IMR-90 (cell line): ENCODE results near the gene C14orf93. TPM values are rescaled to one million over a fixed set of nuclear protein-coding genes. Genes with fewer than 3 reads are reported as not detected.

Experiments
- NFE2L2 ChIP-seq: fragments of 150-350 bp; IDR thresholded peaks from 2 replicates; pipeline ENCODE4 v1.6.1; 2016; ENCODE audit warnings: low read depth, mild to moderate bottlenecking, low read length
- RAD21 ChIP-seq: IDR thresholded peaks from 2 replicates; pipeline ENCODE4 v1.6.1; 2012; ENCODE audit warnings: low read length, improper control_type of control experiment
- USF2 ChIP-seq: fragments of 150-350 bp; IDR thresholded peaks from 2 replicates; pipeline ENCODE4 v1.6.1; 2017; ENCODE audit warnings: mild to moderate bottlenecking, antibody characterized with exemption, low read length, low read depth
- polyA plus RNA-seq, 3 experiments: library from polyadenylated mRNA; depleted of rRNA; stranded (reverse); fragments of >200 nt; gene quantifications; 2 replicates each; pipeline ENCODE4 v1.2.3, GENCODE V29; 2012; ENCODE audit warnings: low replicate concordance in 1 of 3
- total RNA-seq: library from RNA; depleted of rRNA; stranded (reverse); fragments of >200 nt; gene quantifications from 2 replicates; pipeline ENCODE4 v1.2.3, GENCODE V29; 2012

Gene C14orf93
- total and polyA plus RNA-seq, 2 of the 4 experiments (the other 2 are of a cell fraction): 5.4 to 5.7 TPM

- TF ChIP-seq USF2 (no peak), NFE2L2 (no peak), RAD21 (no peak)
Measured at GRCh38 chr14:23056956-23057756, 47.2 kb upstream of the C14orf93 start, which contains the start of gene CDH24 (continued).
